GM23248 (cell line): ENCODE results near the gene TAF10. TPM values are rescaled to one million over a fixed set of nuclear protein-coding genes. Genes with fewer than 3 reads are reported as not detected.

Experiments
- DNase-seq: peaks from one replicate; pipeline ENCODE4 v3.0.0-alpha.2; 2015
- H2AFZ ChIP-seq: fragments of 200-600 bp; sonication (generic); 2 replicates; pipeline ENCODE4 v1.6.1; 2016; ENCODE audit warnings: antibody characterized with exemption
- H3F3A ChIP-seq: fragments of 200-600 bp; sonication (generic); 2 replicates; pipeline ENCODE4 v1.6.1; 2016; ENCODE audit warnings: mild to moderate bottlenecking, antibody characterized with exemption, mixed run types; ENCODE audit not compliant: insufficient read depth
- H3K27ac ChIP-seq: fragments of 200-600 bp; sonication (generic); 2 replicates; pipeline ENCODE4 v1.5.1; 2016; ENCODE audit warnings: mild to moderate bottlenecking
- H3K27me3 ChIP-seq: fragments of 200-600 bp; sonication (generic); replicated peaks from 2 replicates; pipeline ENCODE4 v1.6.1; 2016; ENCODE audit warnings: mild to moderate bottlenecking; ENCODE audit not compliant: insufficient read depth
- H3K36me3 ChIP-seq: fragments of 200-600 bp; sonication (generic); 2 replicates; pipeline ENCODE4 v1.6.1; 2016; ENCODE audit warnings: low read depth, mild to moderate bottlenecking
- H3K4me1 ChIP-seq: fragments of 200-600 bp; sonication (generic); 2 replicates; pipeline ENCODE4 v1.6.1; 2016; ENCODE audit warnings: mild to moderate bottlenecking; ENCODE audit not compliant: insufficient read depth
- H3K4me2 ChIP-seq: fragments of 200-600 bp; sonication (generic); one replicate; pipeline ENCODE4 v1.6.1; 2016; ENCODE audit warnings: mild to moderate bottlenecking; ENCODE audit not compliant: unreplicated experiment
- H3K4me3 ChIP-seq: fragments of 200-600 bp; sonication (generic); 2 replicates; pipeline ENCODE4 v1.5.1; 2016; ENCODE audit warnings: mild to moderate bottlenecking
- H3K79me2 ChIP-seq: fragments of 200-600 bp; sonication (generic); 2 replicates; pipeline ENCODE4 v1.6.1; 2016; ENCODE audit warnings: mild to moderate bottlenecking; ENCODE audit not compliant: insufficient read depth
- H3K9ac ChIP-seq: fragments of 200-600 bp; sonication (generic); 2 replicates; pipeline ENCODE4 v1.6.1; 2016; ENCODE audit warnings: mild to moderate bottlenecking
- H3K9me2 ChIP-seq: fragments of 200-600 bp; sonication (generic); 2 replicates; pipeline ENCODE4 v1.6.1; 2016; ENCODE audit warnings: mixed run types, mild to moderate bottlenecking, moderate library complexity; ENCODE audit not compliant: insufficient read depth
- H3K9me3 ChIP-seq: fragments of 200-600 bp; sonication (generic); one replicate; pipeline ENCODE4 v1.6.1; 2017; ENCODE audit warnings: low read depth
- H4K20me1 ChIP-seq: fragments of 200-600 bp; sonication (generic); 2 replicates; pipeline ENCODE4 v1.6.0; 2016; ENCODE audit not compliant: insufficient read depth
- EZH2 ChIP-seq: fragments of 200-600 bp; sonication (generic); IDR thresholded peaks from 2 replicates; pipeline ENCODE4 v1.6.1; 2018; ENCODE audit warnings: antibody characterized with exemption, mild to moderate bottlenecking; ENCODE audit not compliant: insufficient read depth, poor library complexity, severe bottlenecking
- EZH2phosphoT487 ChIP-seq: fragments of 200-600 bp; sonication (generic); IDR thresholded peaks from 2 replicates; pipeline ENCODE4 v1.6.1; 2018; ENCODE audit warnings: antibody characterized with exemption, moderate library complexity, mild to moderate bottlenecking, low read depth; ENCODE audit not compliant: insufficient read depth
- WGBS, 2 experiments: methylation state at CpG; one replicate each; pipeline ENCODE4 v1.1.6; 2015 to 2017; ENCODE audit warnings: low lambda C conversion rate in 2 of 2, low coverage in 1 of 2; ENCODE audit errors: missing lambda C conversion rate in 2 of 2; 5-methylcytosine and 5-hydroxymethylcytosine counted together
- in situ Hi-C: fragments of 300-500 bp; cut with MboI; formaldehyde crosslinking; loops from 2 replicates; pipeline ENCODE4 v1.15.0; 2020
- polyA plus RNA-seq: library from polyadenylated mRNA; unstranded; fragments of >200 nt; fragmentation: Nextera tagmentation; extraction: Ambion mirVana; gene quantifications from 2 replicates; pipeline ENCODE4 v1.2.1, GENCODE V29; 2016
- total RNA-seq: library from RNA; depleted of rRNA; stranded (reverse); fragments of >200 nt; shearing (Covaris generic); gene quantifications from 2 replicates; pipeline ENCODE4 v1.2.3, GENCODE V29; 2014

TAF10 gene
- total and polyA plus RNA-seq, 2 experiments from 2014 or later: 67.9 to 172 TPM

GRCh38 chr11:6635082-6635932, 23.3 kb upstream of the TAF10 start:
- Histone ChIP-seq H3K36me3 (no peaks in the 10 kb centered on the region), H3K4me2 (no peak overlapping the region), H3F3A (peaks cover 29% of the 10 kb centered on the region), H4K20me1 (no peaks in the 10 kb centered on the region), H3K79me2 (no peaks in the 10 kb centered on the region), H3K4me3 (no peak overlapping the region), H3K27me3 (no peaks in the 10 kb centered on the region), H3K9me3 (no peaks in the 10 kb centered on the region), H3K9me2 (no peaks in the 10 kb centered on the region), H2AFZ (no peak overlapping the region), H3K4me1 (peaks cover 21% of the 10 kb centered on the region), H3K27ac (no peak overlapping the region), H3K9ac (no peak overlapping the region)
- no peak for TF ChIP-seq EZH2phosphoT487
- no peak for TF ChIP-seq EZH2
- 57 to 58% methylated on average over 10 of the region's 10 CpGs for WGBS, 2 experiments
- DNase-seq: peak; percentile 39
- in situ Hi-C loops: no loop called here

- Histone ChIP-seq H3K9ac (no peak overlapping the region), H3K36me3 (no peaks in the 10 kb centered on the region), H3K9me2 (no peaks in the 10 kb centered on the region), H3K4me1 (peaks cover 21% of the 10 kb centered on the region), H3F3A (peaks cover 29% of the 10 kb centered on the region), H3K4me3 (no peak overlapping the region), H3K27me3 (no peaks in the 10 kb centered on the region), H3K9me3 (no peaks in the 10 kb centered on the region), H2AFZ (no peak overlapping the region), H4K20me1 (no peaks in the 10 kb centered on the region), H3K4me2 (no peak overlapping the region), H3K27ac (no peak overlapping the region), H3K79me2 (no peaks in the 10 kb centered on the region)
- no peak for TF ChIP-seq EZH2
- no peak for TF ChIP-seq EZH2phosphoT487
- WGBS, 2 experiments: 65 to 69% methylated on average over 1 of the region's 1 CpG
- in situ Hi-C loops: no loop called here
- DNase-seq: no peak
These were observed 22.5 kb upstream of the TAF10 start for GRCh38 chr11:6634534-6634933.

GRCh38 chr11:6633422-6634408, 21.7 kb upstream of the TAF10 start:
- Histone ChIP-seq H3K27me3 (no peaks in the 10 kb centered on the region), H2AFZ (no peak overlapping the region), H3K9me2 (no peaks in the 10 kb centered on the region), H3F3A (peaks cover 28% of the 10 kb centered on the region), H4K20me1 (no peaks in the 10 kb centered on the region), H3K79me2 (no peaks in the 10 kb centered on the region), H3K9me3 (no peaks in the 10 kb centered on the region), H3K27ac (no peak overlapping the region), H3K4me3 (no peak overlapping the region), H3K36me3 (no peaks in the 10 kb centered on the region), H3K4me1 (peaks cover 21% of the 10 kb centered on the region), H3K4me2 (no peak overlapping the region), H3K9ac (no peak overlapping the region)
- in situ Hi-C loops: no loop called here
- no peak for DNase-seq
- TF ChIP-seq EZH2phosphoT487 (no peak), EZH2 (no peak)
- 88 to 90% methylated on average over 15 to 16 of the region's 16 CpGs for WGBS, 2 experiments
